Skeletal muscle satellite cell (primary cell): ENCODE measurements around the gene B4GALT5.
"Not testable (repeated sequence)": the region's sequence is repeated elsewhere in the genome, so short reads cannot be mapped to it uniquely, and the experiment has no call there.

ENCODE experiments used
- H3K27me3 ChIP-seq: 2 replicates; pipeline ENCODE4 v1.7.0; 2013; ENCODE audit warnings: low read length; ENCODE audit not compliant: control insufficient read depth, insufficient read depth
- H3K36me3 ChIP-seq: 2 replicates; pipeline ENCODE4 v1.7.0; 2013; ENCODE audit warnings: mild to moderate bottlenecking, control low read depth, low read length; ENCODE audit not compliant: insufficient read depth
- H3K4me1 ChIP-seq: 2 replicates; pipeline ENCODE4 v1.7.0; 2013; ENCODE audit warnings: low read length; ENCODE audit not compliant: control insufficient read depth, insufficient read depth
- H3K4me2 ChIP-seq: 2 replicates; pipeline ENCODE4 v1.7.0; 2013; ENCODE audit warnings: mild to moderate bottlenecking, low read length
- H3K4me3 ChIP-seq: 2 replicates; pipeline ENCODE4 v1.7.0; 2013; ENCODE audit warnings: low read length
- H3K9ac ChIP-seq: 2 replicates; pipeline ENCODE4 v1.7.0; 2013; ENCODE audit warnings: mild to moderate bottlenecking, low read depth, low read length, moderate library complexity
- H3K9me3 ChIP-seq: replicated peaks from 2 replicates; pipeline ENCODE4 v1.7.0; 2013; ENCODE audit warnings: mild to moderate bottlenecking, control low read depth, low read length

Gene B4GALT5

DNA sequence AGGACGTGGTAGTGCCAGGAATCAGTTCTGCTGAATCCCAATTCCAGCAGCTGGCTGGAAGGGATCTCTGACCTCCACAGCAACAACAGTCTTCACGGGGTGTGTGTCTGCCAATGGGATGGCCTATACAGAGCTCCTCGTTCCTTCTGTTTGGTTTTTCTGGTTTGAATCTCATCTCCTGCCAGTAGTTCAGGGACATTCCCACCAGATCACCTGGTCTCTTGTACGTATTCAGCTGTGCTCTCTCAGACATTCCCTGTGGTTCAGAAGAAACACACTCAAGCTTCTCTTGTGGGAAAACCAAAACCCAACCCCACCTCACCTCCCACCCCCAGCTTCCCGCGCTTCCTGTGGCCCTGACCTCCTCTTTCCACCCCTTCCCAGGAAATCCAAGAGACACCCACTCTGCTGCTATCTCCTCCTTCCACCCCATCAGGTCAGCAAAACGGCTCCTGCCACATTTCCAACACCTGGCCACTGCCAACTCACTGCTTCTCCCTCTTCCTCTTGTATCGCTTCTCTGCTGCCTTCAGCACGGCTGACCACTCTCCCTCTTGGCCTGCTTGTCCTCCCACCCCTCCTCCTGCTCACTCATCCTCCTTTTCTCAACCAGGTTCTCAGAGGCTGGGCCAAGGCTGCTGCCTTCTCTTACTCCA, 82.5 kb downstream of the B4GALT5 start:
- no peaks in the 10 kb centered on the region for H3K27me3 ChIP-seq
- H3K4me1 ChIP-seq: no peaks in the 10 kb centered on the region
- H3K36me3 ChIP-seq: peaks cover 15% of the 10 kb centered on the region
- H3K4me3 ChIP-seq: no peak overlapping the region
- no peak overlapping the region for H3K4me2 ChIP-seq
- no peaks in the 10 kb centered on the region for H3K9me3 ChIP-seq
- H3K9ac ChIP-seq: no peak overlapping the region

DNA sequence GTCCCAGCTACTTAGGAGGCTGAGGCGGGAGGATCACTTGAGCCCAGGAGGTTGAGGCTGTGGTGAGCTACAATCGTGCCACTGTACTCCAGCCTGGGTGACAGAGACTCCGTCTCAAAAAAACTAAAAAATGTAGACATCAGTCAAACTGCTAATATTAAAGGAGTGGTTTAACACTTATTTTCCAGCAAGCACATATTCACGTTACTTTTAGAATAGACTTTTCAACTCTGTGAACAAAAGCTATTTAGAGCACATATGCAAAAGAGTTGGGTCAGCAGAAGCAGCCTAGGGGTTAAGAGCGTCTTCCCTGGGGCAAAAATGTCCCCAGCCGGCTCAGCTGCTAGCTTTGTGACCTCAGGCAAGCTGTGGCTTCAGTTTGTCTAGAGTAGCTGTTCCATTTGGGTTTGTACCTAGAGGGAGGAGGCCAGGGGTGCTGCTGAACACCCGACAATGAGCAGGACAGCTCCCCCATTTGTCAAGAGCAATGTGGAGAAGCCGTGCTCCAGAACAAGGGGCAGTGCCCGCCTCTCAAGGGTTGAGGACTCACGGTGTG, 83.2 kb downstream of the B4GALT5 start:
- no peak overlapping the region for H3K9ac ChIP-seq
- H3K4me3 ChIP-seq: no peak overlapping the region
- peaks cover 10% of the 10 kb centered on the region for H3K36me3 ChIP-seq
- H3K27me3 ChIP-seq: peaks cover 5% of the 10 kb centered on the region
- no peaks in the 10 kb centered on the region for H3K4me1 ChIP-seq
- no peak overlapping the region for H3K4me2 ChIP-seq
- no peaks in the 10 kb centered on the region for H3K9me3 ChIP-seq

DNA sequence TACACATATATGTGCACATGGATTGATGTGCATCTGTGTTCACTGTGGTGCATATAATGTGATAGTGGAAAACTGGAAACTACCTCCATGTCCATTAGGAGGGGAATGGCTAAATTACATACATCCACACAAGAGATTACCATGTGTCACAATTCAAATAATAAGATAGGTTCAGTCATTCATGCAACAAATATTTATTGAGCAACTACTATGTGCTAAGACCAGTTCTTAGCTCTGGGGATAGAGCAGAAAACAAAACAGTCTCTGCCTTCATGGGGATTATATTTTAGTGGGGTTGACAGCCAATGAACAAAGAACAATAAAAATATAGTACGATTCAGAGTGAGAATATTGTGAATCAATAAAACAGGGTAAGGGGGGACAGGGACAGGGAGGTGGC, 84.1 kb downstream of the B4GALT5 start:
- no peaks in the 10 kb centered on the region for H3K4me1 ChIP-seq
- no peak overlapping the region for H3K9ac ChIP-seq
- no peak overlapping the region for H3K4me2 ChIP-seq
- H3K4me3 ChIP-seq: no peak overlapping the region
- peaks cover 7% of the 10 kb centered on the region for H3K27me3 ChIP-seq
- peaks cover 7% of the 10 kb centered on the region for H3K36me3 ChIP-seq
- H3K9me3 ChIP-seq: no peaks in the 10 kb centered on the region

DNA sequence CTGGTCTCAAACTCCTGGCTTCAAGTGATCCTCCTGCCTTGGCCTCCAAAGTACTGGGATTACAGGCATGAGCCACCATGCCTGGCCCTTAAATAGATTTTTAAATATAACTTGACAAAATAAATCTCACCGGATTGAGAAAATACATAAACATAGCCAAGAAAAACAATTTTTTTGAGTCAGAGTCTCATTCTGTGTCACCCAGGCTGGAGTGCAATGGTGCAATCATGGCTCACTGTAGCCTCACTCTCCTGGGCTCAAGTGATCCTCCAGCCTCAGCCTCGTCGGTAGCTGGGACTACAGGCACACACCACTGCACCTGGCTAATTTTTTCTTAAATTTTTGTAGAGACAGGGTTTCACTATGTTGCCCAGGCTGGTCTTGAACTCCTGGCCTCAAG, 85.4 kb downstream of the B4GALT5 start:
- H3K36me3 ChIP-seq, H3K9ac ChIP-seq, H3K27me3 ChIP-seq: not testable (repeated sequence)

DNA sequence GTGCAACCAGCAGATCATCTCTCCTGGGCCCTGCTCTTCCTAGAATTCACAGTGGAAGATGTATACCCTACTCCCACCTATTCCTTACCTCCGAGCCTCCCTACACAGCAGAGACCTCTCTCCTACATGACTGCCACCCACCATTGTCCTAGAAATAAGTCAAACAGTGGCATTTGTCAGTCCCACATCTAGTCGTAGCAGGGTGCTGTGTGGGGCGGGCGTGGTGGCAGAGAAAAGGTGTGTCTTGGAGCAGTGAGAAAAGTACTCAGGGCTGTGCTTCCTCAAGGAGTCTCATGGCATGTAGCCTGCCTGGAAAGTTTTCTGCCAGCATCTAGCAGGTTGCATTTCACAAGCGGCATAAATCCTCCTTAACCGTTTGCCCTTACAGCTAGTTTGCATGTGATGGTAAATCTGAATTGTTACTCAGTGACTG, 86.3 kb downstream of the B4GALT5 start:
- peaks cover 10% of the 10 kb centered on the region for H3K27me3 ChIP-seq
- no peak overlapping the region for H3K9ac ChIP-seq
- no peak overlapping the region for H3K4me2 ChIP-seq
- H3K9me3 ChIP-seq: peaks cover 3% of the 10 kb centered on the region
- H3K36me3 ChIP-seq: peaks cover 4% of the 10 kb centered on the region
- H3K4me3 ChIP-seq: no peak overlapping the region
- H3K4me1 ChIP-seq: no peaks in the 10 kb centered on the region

More for the DNA sequence above, 85.4 kb downstream of the B4GALT5 start:
- not testable (repeated sequence) for H3K9me3 ChIP-seq, H3K4me3 ChIP-seq, H3K4me1 ChIP-seq, H3K4me2 ChIP-seq

DNA sequence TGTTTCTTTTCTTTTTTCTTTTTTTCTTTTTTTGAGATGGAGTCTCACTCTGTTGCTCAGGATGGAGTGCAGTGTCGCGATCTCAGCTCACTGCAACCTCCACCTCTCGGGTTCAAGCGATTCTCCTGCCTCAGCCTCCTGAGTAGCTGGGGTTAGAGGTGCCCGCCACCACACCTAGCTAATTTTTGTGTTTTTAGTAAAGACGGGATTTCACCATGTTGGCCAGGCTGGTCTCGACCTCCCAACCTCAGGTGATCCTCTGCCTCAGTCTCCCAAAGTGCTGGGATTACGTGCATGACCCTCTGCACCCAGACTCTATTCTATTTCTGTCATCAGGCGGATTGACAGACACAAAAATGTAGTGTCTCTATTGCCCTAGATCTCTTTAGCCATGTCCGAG, 88.7 kb downstream of the B4GALT5 start:
- not testable (repeated sequence) for H3K9ac ChIP-seq, H3K4me2 ChIP-seq, H3K4me3 ChIP-seq, H3K36me3 ChIP-seq, H3K4me1 ChIP-seq
- Histone ChIP-seq H3K27me3 (peaks cover 20% of the 10 kb centered on the region), H3K9me3 (peaks cover 11% of the 10 kb centered on the region)

DNA sequence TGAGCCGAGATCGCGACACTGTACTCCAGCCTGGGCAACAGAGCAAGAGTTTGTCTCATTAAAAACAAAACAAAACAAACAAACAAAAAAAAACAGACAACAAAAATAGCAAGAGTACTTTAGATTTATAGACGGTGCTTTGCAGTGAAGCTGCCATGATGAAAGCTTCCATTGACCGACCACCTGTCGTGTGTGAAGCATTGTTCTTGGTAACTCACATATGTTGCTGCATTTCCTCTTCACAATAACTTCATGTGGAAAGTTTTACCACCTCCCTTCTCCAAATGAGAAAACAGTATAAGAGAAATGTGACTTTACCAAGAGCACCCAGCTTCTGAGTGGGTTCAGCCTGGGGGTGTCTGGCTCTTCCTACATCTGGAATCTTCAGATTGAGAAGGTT, 89.4 kb downstream of the B4GALT5 start:
- Histone ChIP-seq H3K9me3 (peaks cover 11% of the 10 kb centered on the region), H3K4me2 (no peak overlapping the region), H3K4me1 (no peaks in the 10 kb centered on the region), H3K36me3 (peaks cover under 1% of the 10 kb centered on the region), H3K27me3 (peaks cover 22% of the 10 kb centered on the region), H3K9ac (no peak overlapping the region), H3K4me3 (no peak overlapping the region)

DNA sequence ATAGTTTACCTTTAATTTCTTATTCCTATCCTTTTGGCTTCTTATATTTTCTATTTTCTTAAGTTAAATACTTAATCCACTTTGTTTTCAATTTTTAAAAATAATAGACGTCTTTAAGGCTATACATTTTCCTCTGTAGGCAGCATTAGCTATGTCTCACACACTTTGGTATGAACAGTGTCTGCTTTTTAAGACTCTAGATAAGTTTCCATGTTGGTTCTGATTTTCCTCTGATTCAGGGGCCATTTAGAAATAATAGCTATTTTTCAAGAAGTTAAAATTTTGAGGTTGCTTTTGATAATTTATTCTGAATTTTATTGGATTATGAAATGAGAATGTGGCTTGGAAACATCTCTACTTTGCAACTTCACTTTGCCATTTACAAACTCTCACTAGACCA, 91.4 kb downstream of the B4GALT5 start:
- no peaks in the 10 kb centered on the region for H3K4me1 ChIP-seq
- no peak overlapping the region for H3K4me2 ChIP-seq
- no peaks in the 10 kb centered on the region for H3K36me3 ChIP-seq
- no peak overlapping the region for H3K9ac ChIP-seq
- H3K27me3 ChIP-seq: peaks cover 28% of the 10 kb centered on the region
- peaks cover 11% of the 10 kb centered on the region for H3K9me3 ChIP-seq
- H3K4me3 ChIP-seq: no peak overlapping the region

DNA sequence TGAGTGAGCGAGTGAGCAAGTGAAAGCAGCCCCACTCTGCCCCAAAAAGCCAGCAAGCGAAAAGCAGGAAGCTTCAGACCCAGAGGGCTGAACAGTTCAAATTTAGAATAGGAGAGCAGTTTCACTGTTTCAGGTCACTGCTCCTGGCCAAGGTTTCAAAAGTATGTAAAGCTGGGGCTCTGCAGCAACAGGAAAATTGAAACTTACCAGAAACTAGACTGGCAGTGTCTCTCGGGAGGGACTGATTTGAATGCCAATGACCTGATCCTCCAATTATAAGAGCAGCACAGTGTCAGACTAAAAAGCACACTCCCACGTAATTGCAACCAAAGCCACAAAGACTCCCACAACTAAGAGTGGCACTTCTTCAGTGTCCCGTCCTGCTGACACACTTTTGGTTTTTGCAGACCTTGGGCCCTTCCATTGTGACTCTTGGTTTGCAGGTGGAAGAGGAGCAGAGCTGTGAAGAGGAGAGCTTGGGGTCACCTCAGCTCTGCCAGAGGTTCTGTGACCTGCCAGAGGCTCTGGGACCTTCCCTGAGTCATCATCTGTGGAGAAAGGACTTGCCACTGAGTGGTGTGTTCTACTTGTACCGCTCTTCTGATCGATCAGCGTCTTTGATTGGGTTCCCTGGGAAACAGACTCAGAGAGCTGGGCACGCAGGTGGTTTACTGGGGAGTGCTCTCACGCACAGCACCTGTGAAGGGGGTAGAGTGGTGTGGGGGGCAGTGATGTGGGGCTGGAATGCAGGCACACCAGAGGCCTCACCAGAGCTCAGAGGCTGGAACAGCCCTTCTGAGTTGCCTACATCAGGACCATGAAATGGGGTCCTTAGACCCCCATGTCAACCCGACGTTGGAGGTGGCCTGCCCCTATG, 93.1 kb downstream of the B4GALT5 start:
- H3K4me3 ChIP-seq: no peak overlapping the region
- peaks cover 2% of the 10 kb centered on the region for H3K4me1 ChIP-seq
- H3K36me3 ChIP-seq: no peaks in the 10 kb centered on the region
- no peak overlapping the region for H3K9ac ChIP-seq
- peaks cover 11% of the 10 kb centered on the region for H3K9me3 ChIP-seq
- peaks cover 25% of the 10 kb centered on the region for H3K27me3 ChIP-seq
- H3K4me2 ChIP-seq: no peak overlapping the region

DNA sequence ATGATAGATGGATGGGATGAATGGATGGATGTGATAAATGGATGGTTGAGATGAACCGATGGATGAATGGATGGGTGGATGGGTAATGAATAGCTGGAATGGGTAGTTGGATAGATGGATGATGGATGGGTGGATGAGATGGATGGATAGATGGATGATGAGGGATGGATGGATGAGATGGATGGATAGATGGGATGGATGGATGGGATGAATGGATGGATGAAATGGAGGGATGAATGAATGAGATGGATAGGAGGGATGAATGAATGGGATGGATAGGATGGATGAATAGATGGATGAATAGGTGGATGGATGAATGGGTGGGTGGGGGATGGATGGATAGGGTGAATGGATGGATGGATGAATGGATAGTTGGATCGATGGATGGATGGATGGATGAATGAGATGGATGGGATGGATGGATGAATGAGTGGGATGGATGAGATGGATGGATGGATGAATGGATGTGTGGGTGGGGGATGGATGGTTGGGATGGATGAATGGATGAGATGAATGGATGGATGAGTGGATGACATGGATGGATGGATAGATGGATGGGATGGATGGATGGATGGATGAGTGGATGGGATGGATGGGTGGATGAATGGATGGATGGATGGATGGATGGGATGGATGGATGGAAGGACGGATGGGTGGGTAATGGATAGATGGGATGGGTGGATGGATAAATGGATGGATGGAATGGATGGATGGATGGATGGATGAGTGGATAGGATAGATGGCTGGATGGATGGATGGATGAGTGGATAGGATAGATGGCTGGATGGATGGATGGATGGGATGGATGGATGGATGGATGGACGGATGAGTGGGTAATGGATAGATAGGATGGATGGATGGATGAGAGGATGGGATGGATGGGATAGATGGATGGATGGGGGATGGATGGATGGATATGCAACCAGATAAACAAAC, 94.3 kb downstream of the B4GALT5 start:
- H3K27me3 ChIP-seq: peaks cover 19% of the 10 kb centered on the region
- no peak overlapping the region for H3K9ac ChIP-seq
- peaks cover 11% of the 10 kb centered on the region for H3K9me3 ChIP-seq
- H3K36me3 ChIP-seq: no peaks in the 10 kb centered on the region
- H3K4me2 ChIP-seq: no peak overlapping the region
- no peak overlapping the region for H3K4me3 ChIP-seq
- peaks cover 6% of the 10 kb centered on the region for H3K4me1 ChIP-seq

DNA sequence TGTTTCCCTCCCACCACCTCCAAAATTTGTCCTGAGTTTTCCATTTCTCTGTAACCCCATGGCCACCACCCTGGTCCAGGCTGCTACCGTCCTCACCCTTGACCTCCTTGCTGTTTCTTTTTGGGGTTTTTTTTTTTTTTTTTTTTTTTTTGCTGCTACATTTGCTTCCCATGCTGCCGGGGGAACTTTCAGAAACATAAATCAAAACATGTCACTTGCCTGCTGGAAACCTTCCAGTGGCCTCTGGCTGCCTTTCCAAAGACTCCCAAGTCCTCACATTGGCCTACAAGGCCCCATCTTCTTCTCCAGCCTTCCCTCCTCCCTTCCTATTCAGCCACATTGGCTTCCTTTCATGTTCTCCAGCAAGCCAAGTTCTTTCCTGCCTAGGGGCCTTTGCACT, 95.4 kb downstream of the B4GALT5 start:
- Histone ChIP-seq H3K4me1 (peaks cover 6% of the 10 kb centered on the region), H3K4me2 (no peak overlapping the region), H3K9ac (no peak overlapping the region), H3K9me3 (peaks cover 11% of the 10 kb centered on the region), H3K4me3 (no peak overlapping the region), H3K27me3 (peaks cover 18% of the 10 kb centered on the region), H3K36me3 (no peaks in the 10 kb centered on the region)
